K562 (cell line): Measurements from ENCODE around the gene PALMD. TPM values are rescaled to one million over a fixed set of nuclear protein-coding genes. Genes with fewer than 3 reads are reported as not detected.

Experiments used
- STAT5A ChIP-seq: IDR thresholded peaks from 2 replicates; pipeline ENCODE4 v1.6.1; 2012; ENCODE audit warnings: low read length, inconsistent platforms, borderline replicate concordance
- ZNF639 ChIP-seq, 2 experiments: fragments of 200-800 bp in 1 of 2; sonication (Bioruptor generic) in 1 of 2; sonication (generic) in 1 of 2; formaldehyde crosslinking in 1 of 2; IDR thresholded peaks in 1 of 2; conservative IDR thresholded peaks in 1 of 2; 2 replicates each; pipeline versions ENCODE4 v1.5.0 to v1.6.1; 2016 to 2020; ENCODE audit warnings: missing compliant biosample characterization in 1 of 2, missing genetic modification characterization in 1 of 2, missing genetic modification reagents in 1 of 2
- ZNF655 ChIP-seq: fragments of 250-450 bp; sonication (Bioruptor Pico); IDR thresholded peaks from 2 replicates; pipeline ENCODE4 v1.5.0; 2021
- polyA plus RNA-seq, 8 experiments: library from polyadenylated mRNA; depleted of rRNA in 4 of 8; stranded (reverse) in 5 of 8; unstranded in 3 of 8; fragments of >200 nt; fragmentation: Nextera tagmentation in 2 of 8; fragmentation: Illumina TruSeq in 1 of 8; extraction: Ambion mirVana in 2 of 8; extraction: Trizol in 1 of 8; gene quantifications; 2 replicates each; pipeline versions ENCODE4 v1.2.1 to v1.2.3, GENCODE V29; 2011 to 2014; ENCODE audit warnings: inconsistent platforms in 1 of 8, missing spikeins in 1 of 8
- total RNA-seq, 7 experiments: library from RNA; depleted of rRNA in 6 of 7; stranded (reverse); fragments of >200 nt in 6 of 7; fragmentation: Illumina TruSeq in 2 of 7; extraction: Trizol in 2 of 7; gene quantifications; 2 replicates each; pipeline versions ENCODE4 v1.2.1 to v1.2.3, GENCODE V29; 2011 to 2021; ENCODE audit warnings: low replicate concordance in 1 of 7
- TF ChIP-seq, protein P1 (sequence below): fragments of 450-650 bp; IDR thresholded peaks from 2 replicates; pipeline ENCODE4 v1.6.1; 2017; ENCODE audit warnings: antibody characterized with exemption, mild to moderate bottlenecking

The PALMD gene
- total and polyA plus RNA-seq, 9 of the 15 experiments (the other 6 are each of a cell fraction or from before 2014, with no cell fraction given) = 2.7 to 13.5 (median 5.4) TPM

DNA sequence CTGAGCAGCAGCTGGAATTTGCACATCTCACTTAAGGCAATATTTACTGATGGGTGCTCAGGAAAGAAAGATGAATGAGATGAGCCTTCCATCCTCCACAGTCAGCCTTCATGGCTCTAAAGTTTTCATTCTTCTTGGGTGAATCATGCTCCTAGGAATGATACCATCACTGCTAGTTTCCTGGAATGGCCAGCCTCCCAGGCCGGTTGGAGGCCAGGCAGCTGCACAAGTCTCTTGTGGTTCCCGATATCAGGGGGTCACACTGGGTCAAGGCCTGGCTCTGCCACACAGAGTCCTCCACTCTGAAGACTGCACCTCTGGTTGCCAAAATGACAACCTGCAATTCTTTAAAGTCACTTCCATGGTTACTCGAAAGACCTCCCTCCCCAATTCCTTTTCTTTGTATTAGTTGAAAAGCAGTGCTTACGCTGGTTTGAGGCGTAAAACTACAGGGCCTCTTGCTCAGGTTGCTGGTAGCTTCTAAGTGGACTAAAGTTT lies 46.2 kb upstream of the PALMD start (continued):
- TF ChIP-seq STAT5A (peak; percentile 96), ZNF655 (CRISPR knock-in tag) (no peak), ZNF639 (CRISPR knock-in tag; conservative IDR thresholded peaks at IDR 0.05 in 1 of 2, IDR thresholded peaks at IDR 0.05 in 1 of 2) (peak in 1 of 2 experiments; percentile 72; a peak in 2 of 4 replicates)
- TF ChIP-seq, protein P1, sequence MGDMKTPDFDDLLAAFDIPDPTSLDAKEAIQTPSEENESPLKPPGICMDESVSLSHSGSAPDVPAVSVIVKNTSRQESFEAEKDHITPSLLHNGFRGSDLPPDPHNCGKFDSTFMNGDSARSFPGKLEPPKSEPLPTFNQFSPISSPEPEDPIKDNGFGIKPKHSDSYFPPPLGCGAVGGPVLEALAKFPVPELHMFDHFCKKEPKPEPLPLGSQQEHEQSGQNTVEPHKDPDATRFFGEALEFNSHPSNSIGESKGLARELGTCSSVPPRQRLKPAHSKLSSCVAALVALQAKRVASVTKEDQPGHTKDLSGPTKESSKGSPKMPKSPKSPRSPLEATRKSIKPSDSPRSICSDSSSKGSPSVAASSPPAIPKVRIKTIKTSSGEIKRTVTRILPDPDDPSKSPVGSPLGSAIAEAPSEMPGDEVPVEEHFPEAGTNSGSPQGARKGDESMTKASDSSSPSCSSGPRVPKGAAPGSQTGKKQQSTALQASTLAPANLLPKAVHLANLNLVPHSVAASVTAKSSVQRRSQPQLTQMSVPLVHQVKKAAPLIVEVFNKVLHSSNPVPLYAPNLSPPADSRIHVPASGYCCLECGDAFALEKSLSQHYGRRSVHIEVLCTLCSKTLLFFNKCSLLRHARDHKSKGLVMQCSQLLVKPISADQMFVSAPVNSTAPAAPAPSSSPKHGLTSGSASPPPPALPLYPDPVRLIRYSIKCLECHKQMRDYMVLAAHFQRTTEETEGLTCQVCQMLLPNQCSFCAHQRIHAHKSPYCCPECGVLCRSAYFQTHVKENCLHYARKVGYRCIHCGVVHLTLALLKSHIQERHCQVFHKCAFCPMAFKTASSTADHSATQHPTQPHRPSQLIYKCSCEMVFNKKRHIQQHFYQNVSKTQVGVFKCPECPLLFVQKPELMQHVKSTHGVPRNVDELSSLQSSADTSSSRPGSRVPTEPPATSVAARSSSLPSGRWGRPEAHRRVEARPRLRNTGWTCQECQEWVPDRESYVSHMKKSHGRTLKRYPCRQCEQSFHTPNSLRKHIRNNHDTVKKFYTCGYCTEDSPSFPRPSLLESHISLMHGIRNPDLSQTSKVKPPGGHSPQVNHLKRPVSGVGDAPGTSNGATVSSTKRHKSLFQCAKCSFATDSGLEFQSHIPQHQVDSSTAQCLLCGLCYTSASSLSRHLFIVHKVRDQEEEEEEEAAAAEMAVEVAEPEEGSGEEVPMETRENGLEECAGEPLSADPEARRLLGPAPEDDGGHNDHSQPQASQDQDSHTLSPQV = peak; percentile 83
